HG02610 (cell line): ENCODE results near the gene SLITRK5.

Source experiments
- ATAC-seq: cut with Tn5 transposase; IDR thresholded peaks from one replicate; pipeline ENCODE4 v1.9.1; 2021; ENCODE audit warnings: mild to moderate bottlenecking, moderate library complexity; ENCODE audit not compliant: unreplicated experiment

SLITRK5 gene

DNA sequence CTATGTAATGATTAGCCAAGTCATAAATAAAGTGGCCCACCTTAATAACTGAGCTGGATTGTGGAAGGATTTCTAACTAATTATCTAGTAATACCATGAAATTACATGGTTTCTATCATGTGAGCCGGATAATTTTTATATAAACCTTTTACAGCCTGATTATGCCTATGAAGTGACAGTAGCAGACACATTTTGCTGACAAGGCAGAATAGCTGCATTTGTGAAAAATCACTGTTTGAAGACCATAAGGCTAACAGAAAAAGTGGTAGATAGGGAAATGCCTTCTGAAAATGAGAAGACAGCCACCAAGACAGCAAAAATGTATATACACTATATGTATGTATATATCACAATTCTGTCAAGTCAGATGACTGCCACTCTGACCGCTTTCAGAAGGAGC lies 27.1 kb downstream of the SLITRK5 start:
- ATAC-seq, result no peak

DNA sequence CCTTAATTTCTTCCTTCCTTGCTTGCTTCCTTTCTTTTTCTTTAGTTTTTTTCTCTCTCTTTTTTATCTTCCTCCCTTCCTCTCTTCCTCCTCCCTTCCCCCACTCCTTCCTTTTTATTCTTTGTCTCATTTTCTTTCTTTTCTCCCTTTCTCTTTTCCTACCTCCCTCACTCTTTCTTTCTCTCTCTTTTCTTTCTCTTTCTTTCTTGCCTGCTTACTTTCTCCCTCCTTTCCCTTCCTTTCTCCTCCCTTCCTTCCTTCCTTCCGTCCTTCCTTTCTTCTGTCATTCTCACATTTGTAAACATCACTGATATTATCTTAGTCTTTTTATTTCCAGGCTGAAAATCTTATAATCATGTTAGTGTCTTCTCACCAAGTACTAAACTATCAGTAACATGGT lies 38.8 kb downstream of the SLITRK5 start:
- ATAC-seq, result no peak

DNA sequence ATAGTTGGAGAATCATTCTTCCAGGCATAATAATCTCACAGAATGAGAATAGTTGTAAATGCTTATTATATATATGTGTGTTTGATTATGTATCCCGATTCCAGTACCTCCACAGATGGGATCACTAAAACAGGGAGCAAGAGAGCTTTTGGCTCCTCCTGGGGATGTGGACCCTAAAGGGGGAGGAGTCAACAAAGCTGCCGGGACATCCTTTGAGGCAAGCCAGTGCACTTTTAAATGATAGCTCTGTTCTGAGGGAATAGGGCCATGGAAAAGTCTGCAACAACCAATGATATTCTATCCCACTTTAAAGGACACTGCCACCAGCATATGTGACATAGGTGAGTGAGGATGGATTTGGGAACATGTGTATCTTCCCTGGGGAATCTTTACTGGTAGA lies 40.8 kb downstream of the SLITRK5 start:
- no peak for ATAC-seq
